HEK293 (cell line): ENCODE data around the gene IGSF21.

Experiments used
- MYNN ChIP-seq: fragments of 450-650 bp; formaldehyde crosslinking; IDR thresholded peaks from 2 replicates; pipeline ENCODE4 v1.5.1; 2016; ENCODE audit warnings: missing biosample characterization, missing genetic modification characterization, borderline replicate concordance
- ZBTB26 ChIP-seq: fragments of 450-650 bp; formaldehyde crosslinking; optimal IDR thresholded peaks from 2 replicates; pipeline ENCODE3; 2016; ENCODE audit warnings: missing biosample characterization, mild to moderate bottlenecking, missing genetic modification characterization
- ZNF155 ChIP-seq: fragments of 450-650 bp; formaldehyde crosslinking; IDR thresholded peaks from 2 replicates; pipeline ENCODE4 v1.5.1; 2016; ENCODE audit warnings: missing biosample characterization, missing genetic modification characterization
- ZNF23 ChIP-seq: fragments of 450-650 bp; formaldehyde crosslinking; IDR thresholded peaks from 2 replicates; pipeline ENCODE4 v1.5.1; 2016; ENCODE audit warnings: missing biosample characterization, missing genetic modification characterization, borderline replicate concordance
- ZNF324 ChIP-seq: fragments of 450-650 bp; formaldehyde crosslinking; IDR thresholded peaks from 2 replicates; pipeline ENCODE4 v1.5.1; 2016; ENCODE audit warnings: missing biosample characterization, missing genetic modification characterization
- ZNF510 ChIP-seq: fragments of 450-650 bp; formaldehyde crosslinking; IDR thresholded peaks from 2 replicates; pipeline ENCODE4 v1.5.1; 2018; ENCODE audit warnings: mild to moderate bottlenecking, missing genetic modification characterization, missing biosample characterization; ENCODE audit not compliant: insufficient replicate concordance
- ZNF561 ChIP-seq: fragments of 450-650 bp; IDR thresholded peaks from 2 replicates; pipeline ENCODE4 v1.5.1; 2018; ENCODE audit warnings: missing biosample characterization, missing genetic modification characterization, borderline replicate concordance
- ZNF624 ChIP-seq: fragments of 450-650 bp; formaldehyde crosslinking; IDR thresholded peaks from 2 replicates; pipeline ENCODE4 v1.5.1; 2017; ENCODE audit warnings: missing biosample characterization, missing genetic modification characterization
- TF ChIP-seq, protein P1 (sequence below): fragments of 450-650 bp; formaldehyde crosslinking; IDR thresholded peaks from 2 replicates; pipeline ENCODE4 v1.5.1; 2016; ENCODE audit warnings: missing biosample characterization, missing genetic modification characterization

- TF ChIP-seq ZNF324 (no peak), ZNF510 (tag by site-specific recombination) (no peak), ZBTB26 (tag by site-specific recombination) (no peak), MYNN (no peak), ZNF155 (tag by site-specific recombination) (no peak), ZNF561 (tag by site-specific recombination) (no peak), ZNF23 (tag by site-specific recombination) (no peak), ZNF624 (tag by site-specific recombination) (no peak)
- TF ChIP-seq, protein P1, sequence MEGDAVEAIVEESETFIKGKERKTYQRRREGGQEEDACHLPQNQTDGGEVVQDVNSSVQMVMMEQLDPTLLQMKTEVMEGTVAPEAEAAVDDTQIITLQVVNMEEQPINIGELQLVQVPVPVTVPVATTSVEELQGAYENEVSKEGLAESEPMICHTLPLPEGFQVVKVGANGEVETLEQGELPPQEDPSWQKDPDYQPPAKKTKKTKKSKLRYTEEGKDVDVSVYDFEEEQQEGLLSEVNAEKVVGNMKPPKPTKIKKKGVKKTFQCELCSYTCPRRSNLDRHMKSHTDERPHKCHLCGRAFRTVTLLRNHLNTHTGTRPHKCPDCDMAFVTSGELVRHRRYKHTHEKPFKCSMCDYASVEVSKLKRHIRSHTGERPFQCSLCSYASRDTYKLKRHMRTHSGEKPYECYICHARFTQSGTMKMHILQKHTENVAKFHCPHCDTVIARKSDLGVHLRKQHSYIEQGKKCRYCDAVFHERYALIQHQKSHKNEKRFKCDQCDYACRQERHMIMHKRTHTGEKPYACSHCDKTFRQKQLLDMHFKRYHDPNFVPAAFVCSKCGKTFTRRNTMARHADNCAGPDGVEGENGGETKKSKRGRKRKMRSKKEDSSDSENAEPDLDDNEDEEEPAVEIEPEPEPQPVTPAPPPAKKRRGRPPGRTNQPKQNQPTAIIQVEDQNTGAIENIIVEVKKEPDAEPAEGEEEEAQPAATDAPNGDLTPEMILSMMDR: no peak
Measured at GRCh38 chr1:18411820-18412641, 304.4 kb downstream of the IGSF21 start.
